HG03066 (cell line): ENCODE data around the gene HAP1.
"Not testable (repeated sequence)": the region's sequence is repeated elsewhere in the genome, so short reads cannot be mapped to it uniquely, and the experiment has no call there.

Source experiments
- ATAC-seq: cut with Tn5 transposase; IDR thresholded peaks from one replicate; pipeline ENCODE4 v1.9.1; 2021; ENCODE audit warnings: low read depth; ENCODE audit not compliant: unreplicated experiment

HAP1 gene

GRCh38 chr17:41692722-41693521, 41.5 kb downstream of the HAP1 start:
- ATAC-seq, result no peak

- ATAC-seq, result no peak
Measured at GRCh38 chr17:41691031-41691777, 43.2 kb downstream of the HAP1 start.

GRCh38 chr17:41690497-41690896, 43.9 kb downstream of the HAP1 start:
- ATAC-seq, result no peak

GRCh38 chr17:41689497-41690299, 44.7 kb downstream of the HAP1 start:
- no peak for ATAC-seq

GRCh38 chr17:41688641-41689496, 45.6 kb downstream of the HAP1 start, which contains the start of gene EIF1:
Gene EIF1 (plus strand): TSS chr17:41688885. CDS start chr17:41689039, 154 bp downstream.
- peak; percentile 65 for ATAC-seq

- no peak for ATAC-seq
Measured at GRCh38 chr17:41687828-41688640, 46.4 kb downstream of the HAP1 start.

- no peak for ATAC-seq
Measured at GRCh38 chr17:41686281-41686680, 48.2 kb downstream of the HAP1 start.

GRCh38 chr17:41685753-41686152, 48.7 kb downstream of the HAP1 start:
- ATAC-seq, result not testable (repeated sequence)

- no peak for ATAC-seq
Measured at GRCh38 chr17:41684035-41684434, 50.4 kb downstream of the HAP1 start.

- no peak for ATAC-seq
Measured at GRCh38 chr17:41683441-41684007, 50.9 kb downstream of the HAP1 start.

- ATAC-seq, result no peak
Measured at GRCh38 chr17:41682631-41683030, 51.8 kb downstream of the HAP1 start.

GRCh38 chr17:41681776-41682175, 52.7 kb downstream of the HAP1 start:
- ATAC-seq, result no peak

- no peak for ATAC-seq
Measured at GRCh38 chr17:41680426-41681040, 53.9 kb downstream of the HAP1 start.

GRCh38 chr17:41679740-41680425, 54.6 kb downstream of the HAP1 start:
- ATAC-seq, result no peak

- ATAC-seq, result peak; percentile 63
Measured at GRCh38 chr17:41678907-41679739, 55.3 kb downstream of the HAP1 start.

GRCh38 chr17:41678411-41678906, 56.0 kb downstream of the HAP1 start:
- peak; percentile 9 for ATAC-seq

GRCh38 chr17:41676058-41676419, 58.4 kb downstream of the HAP1 start:
- no peak for ATAC-seq
